Left renal cortex interstitium (tissue), 4 donors: ENCODE results near the gene PRKCB. TPM values are rescaled to one million over a fixed set of nuclear protein-coding genes. Genes with fewer than 3 reads are reported as not detected.

Experiments
- DNase-seq, 4 donors: peaks; one replicate each; pipeline ENCODE4 v3.0.0-alpha.2; 2013; ENCODE audit warnings: low read depth in 4 of 4, low spot score in 2 of 4, missing footprints in 1 of 4
- polyA plus RNA-seq, 4 donors: library from polyadenylated mRNA; unstranded; fragments of 120-200 nt; gene quantifications; one replicate each; pipeline ENCODE4 v1.2.1, GENCODE V29; 2013; ENCODE audit not compliant: insufficient read length in 4 of 4

Gene PRKCB
- polyA plus RNA-seq, 4 donors, result 3.8 to 5.1 (median 4.7) TPM

DNA sequence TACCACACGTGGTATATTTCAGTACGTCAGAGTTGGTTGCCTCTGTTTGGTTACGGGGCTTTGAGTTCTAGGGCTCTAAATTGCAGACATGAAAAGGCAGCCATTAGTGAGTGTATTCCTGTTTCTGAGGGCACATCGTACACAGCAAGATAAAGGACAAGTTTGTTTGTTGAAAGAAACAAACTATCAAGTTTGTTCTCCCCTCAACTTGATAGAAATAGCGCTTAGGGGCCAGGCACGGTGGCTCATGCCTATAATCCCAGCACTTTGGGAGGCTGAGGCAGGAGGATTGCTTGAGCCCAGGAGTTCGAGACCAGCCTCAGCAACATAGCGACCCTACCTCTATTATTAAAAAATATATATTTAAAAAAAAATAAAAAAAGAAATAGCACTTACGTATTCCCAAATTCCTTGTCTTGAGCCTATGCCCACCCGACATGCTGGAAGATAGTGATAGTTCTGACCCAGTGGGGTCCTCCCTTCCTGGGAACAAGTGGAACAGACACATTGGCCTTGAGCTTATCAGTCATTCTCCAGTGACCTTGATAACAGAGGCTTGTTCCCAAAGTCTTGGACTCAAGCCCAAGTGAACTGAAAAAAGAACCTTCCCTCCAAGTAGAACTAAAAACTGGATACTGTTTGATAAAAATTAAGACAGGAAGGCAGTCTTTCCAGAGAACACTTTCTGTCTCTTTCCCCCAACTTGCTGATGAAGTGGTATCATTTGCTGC, 280.4 kb downstream of the PRKCB start:
- no peak for DNase-seq

DNA sequence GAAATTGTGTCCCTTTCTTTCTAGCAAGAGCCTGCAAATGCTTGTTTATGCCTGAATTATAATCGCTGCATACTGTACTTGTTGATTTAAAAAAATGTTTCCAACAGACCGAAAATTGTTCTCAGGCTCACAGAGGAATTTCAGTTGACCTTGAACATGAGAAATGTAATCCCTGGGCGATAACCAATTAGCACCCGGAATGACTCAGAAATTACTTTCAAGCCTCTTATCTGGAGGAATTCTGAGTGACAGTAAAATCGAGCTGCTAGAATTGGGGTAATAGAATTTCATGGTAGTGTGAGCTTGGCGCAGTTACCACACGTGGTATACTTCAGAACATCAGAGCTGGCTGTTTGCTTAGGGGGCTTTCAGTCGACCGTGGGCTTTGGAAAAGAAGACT, 281.2 kb downstream of the PRKCB start:
- no peak for DNase-seq

DNA sequence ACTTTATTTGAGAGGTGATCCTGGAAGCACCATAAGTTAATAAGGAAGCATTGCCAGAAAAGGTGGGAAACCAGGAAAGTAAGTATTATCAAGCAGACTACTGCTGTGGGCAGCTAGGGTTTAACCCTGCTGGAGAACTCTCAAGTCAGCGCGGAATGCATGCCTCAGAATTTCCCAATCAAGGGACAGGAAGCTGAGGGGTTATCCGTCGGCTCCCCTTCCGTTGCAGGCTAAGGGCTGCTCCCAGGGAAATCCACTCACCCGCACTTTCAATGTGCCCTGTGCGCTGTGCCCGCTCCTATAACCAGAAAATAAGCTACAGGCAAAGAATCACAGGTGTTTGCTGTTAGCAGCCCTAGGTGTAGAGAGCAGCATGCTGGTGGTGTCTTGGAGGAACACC, 281.9 kb downstream of the PRKCB start:
- DNase-seq, result no peak

DNA sequence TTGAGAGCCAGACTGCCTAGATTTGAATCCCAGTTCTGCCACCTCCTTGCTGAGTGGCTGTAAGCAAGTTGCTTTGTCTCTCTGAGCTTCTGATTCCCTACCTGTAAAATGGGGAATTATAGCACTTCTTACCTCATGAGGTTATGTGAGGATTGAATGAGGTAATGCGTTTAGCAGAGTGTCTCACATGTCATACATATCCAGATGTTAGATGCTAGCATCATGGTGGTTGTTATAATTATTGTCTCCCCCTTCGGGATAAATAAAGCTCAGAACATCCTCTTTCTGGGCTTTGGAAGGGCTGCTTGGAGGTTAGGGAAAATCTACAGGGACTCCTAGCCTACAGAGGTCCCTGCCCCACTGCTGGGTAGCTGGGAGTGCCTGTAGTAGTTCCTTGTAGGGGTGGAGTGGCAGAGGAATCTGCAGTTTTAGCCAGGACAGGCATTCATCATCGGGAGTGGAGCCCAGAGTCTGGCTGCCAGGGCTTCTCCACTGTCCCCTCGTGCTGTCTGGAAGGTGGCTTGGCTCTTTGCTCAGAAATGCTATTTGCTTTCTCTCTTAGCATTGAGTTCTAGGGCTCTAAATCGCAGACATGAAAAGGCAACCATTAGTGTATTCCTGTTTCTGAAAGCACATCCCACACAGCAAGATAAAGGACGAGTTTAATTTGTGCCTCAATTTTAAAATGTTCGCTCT, 282.5 kb downstream of the PRKCB start:
- no peak for DNase-seq

DNA sequence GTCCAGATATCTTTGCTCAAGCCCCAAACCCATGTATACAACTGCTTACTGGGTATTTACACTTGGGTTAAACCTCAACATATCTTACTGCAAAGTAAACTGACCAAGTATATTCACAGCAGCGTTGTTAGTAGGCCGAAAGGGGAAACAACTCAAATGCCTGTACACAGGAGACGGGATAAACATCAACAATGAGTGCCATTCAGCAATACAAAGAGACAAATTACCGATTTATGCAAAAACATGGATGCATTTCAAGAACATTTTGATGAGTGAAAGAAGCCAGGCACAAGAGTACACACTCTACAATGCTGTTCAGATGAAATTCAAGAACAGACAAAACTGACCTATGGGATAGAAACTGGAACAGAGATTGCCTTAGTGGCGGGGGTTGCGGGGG, 284.0 kb downstream of the PRKCB start:
- DNase-seq, result no peak

DNA sequence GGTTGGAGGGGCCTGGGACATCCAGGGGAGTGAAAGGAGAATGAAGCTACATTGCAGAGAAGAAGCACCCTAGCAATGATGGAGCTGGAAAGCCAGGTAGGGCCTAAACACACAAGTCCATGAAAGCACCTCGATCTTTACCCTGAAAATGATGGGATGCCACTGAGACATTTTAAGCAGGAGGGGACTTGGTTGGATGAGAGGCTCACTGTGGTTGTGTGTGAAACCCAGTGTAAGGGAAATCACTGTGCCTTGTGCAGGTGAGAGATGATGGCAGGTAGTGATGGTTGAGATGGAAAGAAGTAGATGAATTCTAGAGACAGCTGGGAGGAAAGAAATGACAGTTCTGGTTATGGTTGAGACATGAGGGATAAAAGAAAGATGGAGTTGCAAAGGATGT, 287.5 kb downstream of the PRKCB start:
- DNase-seq, result no peak

DNA sequence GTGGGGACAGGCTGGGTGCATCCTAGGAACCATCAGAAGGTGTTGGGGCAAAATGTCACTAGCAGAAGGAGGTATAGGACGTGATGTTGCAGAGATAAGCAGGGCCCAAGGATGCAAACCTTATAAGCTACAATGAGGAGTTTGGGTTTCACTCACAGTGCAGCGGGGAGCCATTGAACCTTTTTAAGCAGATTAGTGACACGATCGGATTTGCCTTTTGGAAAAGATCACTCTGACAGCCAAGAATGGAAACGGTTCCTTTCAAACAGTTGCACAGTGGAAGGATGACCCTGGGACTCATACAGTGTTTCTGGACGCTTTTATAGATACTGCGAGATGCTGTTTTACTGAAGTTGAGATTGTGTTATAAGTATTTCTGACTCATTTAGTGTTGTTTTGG, 288.5 kb downstream of the PRKCB start:
- no peak for DNase-seq

DNA sequence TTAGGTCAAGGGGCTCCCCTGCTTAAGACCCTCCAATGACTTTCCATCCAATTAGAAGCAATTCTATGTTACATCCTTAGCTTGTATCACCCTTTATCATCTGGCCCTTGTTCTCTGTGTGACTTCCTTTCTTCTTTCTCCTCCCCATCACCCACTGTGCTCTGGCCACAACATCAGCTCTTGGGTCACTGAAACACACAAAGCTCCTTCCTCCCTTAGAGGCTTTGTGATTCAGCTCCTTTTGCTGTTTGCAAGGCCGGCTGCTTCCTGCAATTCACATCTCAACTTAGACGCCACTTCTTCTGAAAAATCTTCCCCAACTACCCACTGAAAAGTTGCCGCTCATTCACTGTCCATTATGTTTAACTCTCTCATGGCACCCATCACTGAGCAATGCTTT, 289.4 kb downstream of the PRKCB start:
- no peak for DNase-seq

DNA sequence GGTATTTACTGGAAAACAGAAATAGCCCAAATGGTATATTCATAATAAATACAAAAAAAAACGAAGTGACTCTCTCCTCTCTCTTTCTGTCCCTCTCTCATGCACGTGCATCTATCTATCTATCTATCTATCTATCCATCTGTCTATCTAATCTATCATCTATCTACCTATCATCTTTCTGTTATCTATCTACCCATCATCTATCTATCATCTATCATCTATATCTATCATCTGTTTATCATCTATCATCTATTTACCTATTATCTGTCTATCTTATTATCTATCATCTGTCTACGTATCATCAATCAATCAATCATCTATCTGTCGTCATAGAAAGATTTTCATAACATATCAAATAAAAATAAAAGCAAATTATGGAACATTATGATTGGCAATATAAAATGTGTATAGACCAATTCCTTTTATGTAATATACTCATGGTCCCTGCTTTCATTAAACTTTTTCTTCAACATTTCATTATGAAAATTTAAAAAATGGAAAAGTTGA, 293.7 kb downstream of the PRKCB start:
- DNase-seq, result no peak

DNA sequence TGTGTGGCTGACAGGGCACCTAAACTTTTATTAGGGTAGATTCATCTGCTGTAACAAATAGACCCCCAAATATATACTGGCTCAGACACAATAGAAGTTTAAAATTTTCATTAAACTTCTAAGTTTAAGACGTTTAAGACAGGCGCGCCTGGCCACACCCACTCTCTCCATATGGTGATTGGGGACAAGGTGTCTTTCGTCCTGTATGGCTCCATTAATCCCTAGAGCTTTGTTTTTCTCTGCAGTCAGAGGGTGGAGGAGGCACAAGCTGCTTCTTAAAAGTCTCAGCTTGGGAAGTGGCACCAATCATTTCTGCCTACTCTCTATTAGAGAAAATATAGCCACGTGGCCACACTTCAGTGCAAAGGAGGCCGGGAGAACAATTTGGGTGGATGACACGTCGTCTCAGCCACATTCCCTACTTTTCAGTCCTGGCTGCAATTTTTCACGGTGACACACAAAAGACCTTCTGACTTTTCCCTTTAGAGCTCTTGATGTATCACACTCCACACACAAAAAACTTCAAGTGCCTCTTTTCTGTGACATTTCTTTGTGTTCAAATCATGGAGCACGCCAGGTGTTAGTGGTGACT, 294.8 kb downstream of the PRKCB start:
- no peak for DNase-seq

DNA sequence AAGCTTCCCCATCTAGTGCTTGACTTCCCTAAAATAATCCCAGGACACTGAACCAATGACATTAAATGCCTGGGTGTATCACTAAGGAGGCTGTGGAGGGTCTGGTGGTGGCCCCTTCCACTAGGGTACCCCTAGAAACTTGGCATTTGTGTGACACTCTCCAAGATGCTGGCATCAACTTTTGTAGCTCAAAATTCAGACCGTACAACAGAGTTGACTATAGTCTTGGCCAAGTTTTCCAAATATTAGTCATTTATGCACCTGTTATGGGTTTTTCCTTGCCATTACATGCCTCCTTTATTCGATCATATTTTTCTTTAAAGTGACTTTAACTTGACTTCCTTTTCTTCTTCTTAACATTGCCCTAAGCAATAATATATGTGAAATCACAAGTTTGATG, 295.5 kb downstream of the PRKCB start:
- no peak for DNase-seq

DNA sequence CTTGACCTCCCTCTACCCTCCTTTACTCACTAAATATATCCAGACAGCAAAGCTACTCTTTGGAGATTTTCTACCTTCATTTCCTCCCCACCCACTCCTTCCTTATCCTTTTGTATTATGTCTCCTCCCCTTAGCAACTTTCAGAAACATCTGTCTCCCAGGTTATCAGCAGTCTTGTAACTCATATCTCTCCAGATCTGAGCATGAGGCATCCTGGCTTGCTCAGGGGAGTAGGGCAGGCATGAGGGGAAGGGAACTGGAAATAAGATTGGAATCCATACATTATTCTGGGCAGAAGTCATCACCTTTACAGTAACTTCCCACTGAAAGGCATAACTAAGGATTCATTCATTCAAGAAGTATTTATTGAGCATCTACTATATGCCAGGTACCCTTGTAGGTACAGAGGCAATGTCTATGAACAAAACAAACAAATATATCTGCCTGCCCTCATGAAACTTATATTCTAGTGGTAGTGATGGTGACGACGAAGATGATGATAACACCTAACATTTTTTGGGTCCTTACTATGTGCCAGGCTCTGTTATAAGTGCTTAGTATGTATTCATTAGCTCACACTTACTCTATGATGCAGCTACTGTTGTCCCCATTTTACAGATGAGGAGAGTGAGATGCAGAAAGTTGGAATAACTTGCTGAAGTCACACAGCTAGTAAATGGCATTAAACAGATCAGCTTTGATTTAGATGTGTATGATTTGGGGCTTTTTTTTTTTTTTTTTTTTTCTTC, 296.4 kb downstream of the PRKCB start:
- DNase-seq, result no peak

DNA sequence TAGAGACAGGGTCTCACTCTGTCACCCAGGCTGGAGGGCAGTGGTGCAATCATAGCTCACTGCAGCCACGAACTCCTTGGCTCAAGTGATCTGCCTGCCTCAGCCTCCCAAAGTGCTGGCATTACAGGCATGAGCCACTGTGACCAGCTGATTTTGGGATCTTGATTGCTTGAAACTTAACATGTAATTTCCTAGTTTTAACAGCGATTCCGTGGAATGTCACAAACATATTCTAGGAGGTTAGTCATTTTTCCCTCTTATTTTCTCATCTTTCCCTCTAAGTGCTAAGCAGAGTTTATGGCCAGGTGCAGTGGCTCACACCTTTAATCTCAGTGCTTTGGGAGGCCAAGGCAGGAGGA, 297.0 kb downstream of the PRKCB start:
- no peak for DNase-seq

DNA sequence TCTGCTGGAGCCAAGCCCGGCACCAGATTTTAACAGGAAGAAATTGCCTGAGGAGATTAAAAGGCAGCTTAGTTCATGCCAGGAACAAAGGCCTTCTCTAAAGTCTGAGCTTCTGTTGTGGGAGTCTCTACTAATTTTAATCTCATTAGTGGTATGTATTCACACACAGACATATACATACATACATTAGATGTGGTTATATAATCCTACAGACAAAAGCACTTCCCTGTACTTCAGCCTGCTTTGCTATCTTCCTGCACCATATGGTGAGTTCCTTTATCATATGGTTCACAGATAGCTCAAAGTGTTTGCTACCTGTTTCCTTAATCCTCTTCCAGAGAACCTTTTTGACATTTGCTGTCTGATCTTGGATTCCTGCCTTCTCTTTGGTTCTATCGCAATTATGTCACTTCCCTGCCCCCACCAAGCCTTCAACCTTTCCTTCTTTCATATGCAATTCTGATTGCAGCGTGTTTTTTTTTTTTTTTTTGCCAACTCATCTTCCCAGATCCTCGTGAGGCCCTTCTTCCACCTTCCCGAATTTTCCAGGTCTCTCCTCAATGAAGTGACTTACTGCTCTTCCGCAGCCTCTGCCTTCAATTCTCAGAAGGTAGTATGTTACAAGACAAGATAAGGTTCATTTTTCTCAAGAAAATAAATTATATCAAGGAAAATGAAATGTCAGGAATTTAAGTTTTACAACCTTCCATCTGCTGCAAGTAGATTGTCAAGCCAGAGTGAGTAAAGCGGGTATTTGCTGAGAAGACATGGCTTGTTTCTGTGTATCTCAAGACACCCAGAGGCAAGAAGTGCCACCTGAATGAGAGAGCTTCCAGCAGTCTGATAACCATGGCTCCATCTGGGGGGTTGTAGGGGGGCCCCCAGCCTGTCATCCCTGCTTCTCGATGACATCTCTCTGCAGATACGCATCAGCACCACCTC, 300.1 kb downstream of the PRKCB start:
- DNase-seq, result no peak

DNA sequence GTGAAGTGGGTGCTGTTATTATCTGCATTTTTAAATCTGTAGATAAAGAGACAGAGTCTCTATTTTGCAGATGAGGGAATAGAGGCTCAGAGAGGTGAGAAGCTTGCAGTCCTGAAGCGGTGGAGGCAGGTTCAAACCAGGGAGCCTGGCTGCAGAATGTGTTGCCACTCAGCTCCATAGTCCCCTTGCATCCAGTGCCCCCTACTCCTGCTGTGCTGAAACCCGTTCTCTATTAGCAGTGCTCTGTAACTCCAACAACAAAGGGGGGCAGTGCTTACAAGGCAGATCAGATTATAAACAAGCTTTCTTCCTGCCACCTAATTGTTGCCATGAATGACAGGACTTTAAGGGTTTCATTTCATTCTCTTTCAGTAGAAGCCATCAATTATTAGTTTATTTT, 302.2 kb downstream of the PRKCB start:
- no peak for DNase-seq

DNA sequence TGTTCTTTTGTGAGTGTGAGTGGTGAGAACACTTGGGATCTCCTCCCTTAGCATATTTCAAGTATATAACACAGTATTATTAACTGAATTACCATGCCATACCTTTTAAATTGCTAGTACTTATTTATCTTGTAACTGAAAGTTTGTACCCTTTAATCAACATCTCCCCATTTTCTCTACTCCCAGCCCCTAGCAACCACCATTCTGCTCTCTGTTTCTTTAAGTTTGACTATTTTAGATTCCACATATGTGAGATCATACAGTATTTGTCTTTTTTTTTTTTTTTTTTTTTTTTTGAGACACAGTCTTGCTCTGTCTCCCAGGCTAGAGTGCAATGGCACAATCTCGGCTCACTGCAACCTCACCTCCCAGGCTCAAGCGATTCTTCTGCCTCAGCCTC, 302.8 kb downstream of the PRKCB start:
- no peak for DNase-seq

DNA sequence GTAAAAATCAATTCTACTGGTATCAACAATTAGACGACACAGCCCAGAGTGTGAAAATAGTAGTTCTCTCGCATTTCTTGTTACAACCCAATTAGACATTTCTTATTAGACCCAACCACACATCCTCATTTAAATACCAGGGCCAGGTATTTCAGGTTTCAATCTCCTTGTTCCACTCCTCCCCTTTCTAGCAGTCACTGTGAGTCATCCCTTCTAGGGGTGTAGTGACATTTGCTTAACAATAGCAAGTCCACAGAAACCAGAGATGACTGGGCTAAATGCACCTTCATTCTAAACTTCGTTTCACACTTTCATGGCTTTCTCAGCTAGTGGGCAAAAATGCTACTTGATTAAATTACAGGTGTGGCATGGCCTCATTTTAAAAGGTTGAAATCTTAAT, 303.5 kb downstream of the PRKCB start:
- DNase-seq, result no peak

DNA sequence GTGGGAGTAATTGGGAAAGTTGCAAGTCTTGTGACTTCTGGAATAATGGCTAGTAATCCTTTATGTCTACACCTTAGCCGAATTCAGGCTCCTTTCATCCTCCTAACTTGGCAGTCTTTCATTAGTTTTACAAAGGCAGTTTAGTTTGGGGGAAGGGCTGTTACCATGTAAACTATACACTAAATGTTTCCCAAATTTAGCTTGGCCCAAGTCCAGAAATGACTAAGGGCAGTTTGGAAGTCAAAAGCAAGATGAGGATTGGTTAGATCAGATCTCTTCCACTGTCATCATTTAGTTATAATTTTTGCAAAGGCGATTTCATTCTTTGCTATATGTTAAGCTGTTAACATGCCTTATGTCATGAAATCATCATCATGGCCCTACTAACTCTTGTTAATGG, 304.9 kb downstream of the PRKCB start:
- DNase-seq, result no peak

DNA sequence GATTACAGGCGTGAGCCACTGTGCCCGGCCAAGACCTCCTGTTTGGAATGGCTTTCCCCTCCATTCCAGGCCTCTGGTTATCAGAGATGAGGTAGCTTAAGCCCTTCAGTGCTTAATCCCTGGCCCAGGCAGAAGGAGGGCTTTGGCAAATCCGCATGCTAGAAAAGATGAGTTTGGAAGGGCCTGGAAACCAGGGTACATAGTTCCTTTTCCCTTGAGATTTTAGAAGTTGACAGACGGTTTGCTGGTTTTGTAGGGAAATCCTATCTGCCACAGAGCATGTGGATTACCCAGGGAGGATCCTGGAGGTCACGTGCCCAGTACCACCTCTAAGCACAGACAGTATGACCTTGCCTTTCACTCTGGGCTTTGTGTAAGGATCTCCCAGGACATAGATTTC, 305.7 kb downstream of the PRKCB start:
- DNase-seq, result no peak

DNA sequence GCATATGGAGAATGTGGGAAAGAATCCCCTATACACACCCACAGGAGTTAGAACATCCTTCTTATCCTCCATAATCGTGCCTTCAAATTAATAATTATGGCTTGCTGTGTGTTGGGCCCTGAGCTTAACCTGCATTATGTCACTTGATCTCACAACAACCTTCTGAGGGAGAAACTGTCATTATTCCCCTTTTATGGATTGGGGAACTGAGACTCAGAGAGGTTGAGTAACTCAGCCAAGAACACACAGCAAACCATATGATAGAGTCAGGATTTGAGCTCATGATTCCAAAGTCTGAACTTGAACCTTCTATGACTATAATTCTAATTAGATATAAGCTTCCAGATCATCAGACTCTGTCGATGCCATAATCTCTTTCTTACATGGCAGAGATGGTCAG, 306.1 kb downstream of the PRKCB start:
- DNase-seq, result no peak
